SK-N-SH (cell line): ENCODE data around the gene NODAL. TPM values are rescaled to one million over a fixed set of nuclear protein-coding genes. Genes with fewer than 3 reads are reported as not detected.
A peak's percentile ranks its signal among the peaks of the same experiment; 100 is the strongest.

Source experiments
- CTCF ChIA-PET: fragments of 300-600, 350-600 bp; formaldehyde crosslinking; extraction: SDS; loops from one replicate; lab custom pipeline; 2021; lab: Yijun Ruan, JAX
- POLR2A ChIA-PET: fragments of 350-600 bp; sonication (Branson Sonifier 250); formaldehyde crosslinking; extraction: SDS; loops from one replicate; lab custom pipeline; 2020; ENCODE audit warnings: antibody characterized with exemption, inconsistent platforms; lab: Yijun Ruan, JAX
- DNase-seq: peaks from one replicate; pipeline ENCODE4 v3.0.0; 2012
- H2AFZ ChIP-seq: fragments of 200-600 bp; sonication (generic); 2 replicates; pipeline ENCODE4 v1.8.1; 2016; ENCODE audit warnings: antibody characterized with exemption, mild to moderate bottlenecking, low read depth
- H3F3A ChIP-seq: fragments of 200-600 bp; sonication (generic); replicated peaks from 2 replicates; pipeline ENCODE3; 2016; ENCODE audit warnings: antibody characterized with exemption, mild to moderate bottlenecking; ENCODE audit not compliant: insufficient read depth
- H3K27ac ChIP-seq, 2 experiments: fragments of 200-500 bp in 1 of 2; fragments of 200-600 bp in 1 of 2; sonication (Bioruptor generic) in 1 of 2; sonication (generic), shearing (Covaris generic) in 1 of 2; 2 replicates each; pipeline versions ENCODE4 v1.5.1 to v1.6.1; 2014 to 2016; ENCODE audit warnings: low read depth in 2 of 2, inconsistent platforms in 1 of 2, low read length in 1 of 2, mild to moderate bottlenecking in 1 of 2, mixed read lengths in 1 of 2
- H3K27me3 ChIP-seq: fragments of 200-600 bp; sonication (generic), shearing (Covaris generic); 2 replicates; pipeline ENCODE4 v1.6.1; 2016; ENCODE audit warnings: mixed run types; ENCODE audit not compliant: insufficient read depth
- H3K36me3 ChIP-seq, 2 experiments: fragments of 200-500 bp in 1 of 2; fragments of 200-600 bp in 1 of 2; sonication (Bioruptor generic) in 1 of 2; sonication (generic) in 1 of 2; replicated peaks in 1 of 2; 2 replicates each; pipeline versions ENCODE3 to v1.5.1; 2014 to 2016; ENCODE audit warnings: low read length in 1 of 2, mild to moderate bottlenecking in 1 of 2; ENCODE audit not compliant: insufficient read depth in 2 of 2, control insufficient read depth in 1 of 2
- H3K4me1 ChIP-seq, 2 experiments: fragments of 200-500 bp in 1 of 2; fragments of 200-600 bp in 1 of 2; sonication (Bioruptor generic) in 1 of 2; sonication (generic), shearing (Covaris generic) in 1 of 2; 2 replicates each; pipeline versions ENCODE4 v1.5.1 to v1.6.1; 2014 to 2016; ENCODE audit warnings: low read depth in 1 of 2, low read length in 1 of 2, mixed run types in 1 of 2; ENCODE audit not compliant: insufficient read depth in 2 of 2, control insufficient read depth in 1 of 2
- H3K4me2 ChIP-seq: fragments of 200-600 bp; sonication (generic), shearing (Covaris generic); 2 replicates; pipeline ENCODE4 v1.6.1; 2017; ENCODE audit warnings: mixed run types
- H3K4me3 ChIP-seq, 2 experiments: fragments of 200-500 bp in 1 of 2; fragments of 200-600 bp in 1 of 2; sonication (Bioruptor generic) in 1 of 2; sonication (generic), shearing (Covaris generic) in 1 of 2; 2 replicates each; pipeline versions ENCODE4 v1.5.1 to v1.8.1; 2014 to 2016; ENCODE audit warnings: low read depth in 2 of 2, inconsistent platforms in 1 of 2, low read length in 1 of 2, mild to moderate bottlenecking in 1 of 2, mixed read lengths in 1 of 2, moderate library complexity in 1 of 2
- H3K79me2 ChIP-seq: fragments of 200-600 bp; sonication (generic); 2 replicates; pipeline ENCODE4 v1.8.1; 2017; ENCODE audit warnings: mild to moderate bottlenecking; ENCODE audit not compliant: insufficient read depth
- H3K9ac ChIP-seq: fragments of 200-600 bp; sonication (generic); 2 replicates; pipeline ENCODE4 v1.6.1; 2017; ENCODE audit warnings: mixed run types
- H3K9me2 ChIP-seq: fragments of 200-600 bp; sonication (generic); 2 replicates; pipeline ENCODE4 v1.6.1; 2017; ENCODE audit warnings: mixed run types
- H3K9me3 ChIP-seq: fragments of 200-600 bp; sonication (generic); 2 replicates; pipeline ENCODE4 v1.6.1; 2017; ENCODE audit warnings: mixed run types, mild to moderate bottlenecking, moderate library complexity
- H4K20me1 ChIP-seq: fragments of 200-600 bp; sonication (generic); 2 replicates; pipeline ENCODE4 v1.6.1; 2017; ENCODE audit warnings: mild to moderate bottlenecking, mixed run types; ENCODE audit not compliant: insufficient read depth
- CHD2 ChIP-seq: fragments of 150-350 bp; IDR thresholded peaks from 2 replicates; pipeline ENCODE4 v1.6.1; 2018; ENCODE audit warnings: low read length; ENCODE audit not compliant: partially characterized antibody
- FOXJ3 ChIP-seq: sonication (generic); formaldehyde crosslinking; IDR thresholded peaks from 2 replicates; pipeline ENCODE4 v1.5.1; 2020; ENCODE audit warnings: mild to moderate bottlenecking, missing genetic modification reagents
- IRF3 ChIP-seq: fragments of 150-350 bp; IDR thresholded peaks from 2 replicates; pipeline ENCODE4 v1.6.1; 2016; ENCODE audit warnings: mild to moderate bottlenecking, low read depth, low read length
- MEF2A ChIP-seq: IDR thresholded peaks from 2 replicates; pipeline ENCODE4 v1.4.0; 2012; ENCODE audit warnings: low read depth, borderline replicate concordance
- RCOR1 ChIP-seq: fragments of 150-350 bp; IDR thresholded peaks from 2 replicates; pipeline ENCODE4 v1.6.1; 2017; ENCODE audit warnings: antibody characterized with exemption, low read length
- RFX5 ChIP-seq: IDR thresholded peaks from 2 replicates; pipeline ENCODE4 v1.6.1; 2012; ENCODE audit warnings: mild to moderate bottlenecking, improper control_type of control experiment, low read length
- RXRA ChIP-seq: IDR thresholded peaks from 2 replicates; pipeline ENCODE4 v1.4.0; 2012; ENCODE audit warnings: low read depth, mild to moderate bottlenecking, borderline replicate concordance
- TCF12 ChIP-seq: IDR thresholded peaks from 2 replicates; pipeline ENCODE4 v1.4.0; 2012
- WGBS: methylation state at CpG from one replicate; pipeline ENCODE4 v1.1.6; 2017; ENCODE audit warnings: low lambda C conversion rate; 5-methylcytosine and 5-hydroxymethylcytosine counted together
- polyA plus RNA-seq, 3 experiments: library from polyadenylated mRNA; depleted of rRNA; stranded (reverse); fragments of >200 nt; gene quantifications; 2 replicates each; pipeline ENCODE4 v1.2.3, GENCODE V29; 2012
- TF ChIP-seq, protein P1 (sequence below): IDR thresholded peaks from 2 replicates; pipeline ENCODE4 v1.4.0; 2012; ENCODE audit warnings: low read depth, borderline replicate concordance
- TF ChIP-seq, protein P2 (sequence below): IDR thresholded peaks from 2 replicates; pipeline ENCODE4 v1.6.1; 2012; ENCODE audit warnings: mild to moderate bottlenecking, low read depth, low read length, moderate library complexity
- TF ChIP-seq, protein P3 (sequence below): IDR thresholded peaks from 2 replicates; pipeline ENCODE4 v1.4.0; 2012; ENCODE audit warnings: low read depth

NODAL gene
- polyA plus RNA-seq, 1 of the 3 experiments (the other 2 are of a cell fraction), result not detected

DNA sequence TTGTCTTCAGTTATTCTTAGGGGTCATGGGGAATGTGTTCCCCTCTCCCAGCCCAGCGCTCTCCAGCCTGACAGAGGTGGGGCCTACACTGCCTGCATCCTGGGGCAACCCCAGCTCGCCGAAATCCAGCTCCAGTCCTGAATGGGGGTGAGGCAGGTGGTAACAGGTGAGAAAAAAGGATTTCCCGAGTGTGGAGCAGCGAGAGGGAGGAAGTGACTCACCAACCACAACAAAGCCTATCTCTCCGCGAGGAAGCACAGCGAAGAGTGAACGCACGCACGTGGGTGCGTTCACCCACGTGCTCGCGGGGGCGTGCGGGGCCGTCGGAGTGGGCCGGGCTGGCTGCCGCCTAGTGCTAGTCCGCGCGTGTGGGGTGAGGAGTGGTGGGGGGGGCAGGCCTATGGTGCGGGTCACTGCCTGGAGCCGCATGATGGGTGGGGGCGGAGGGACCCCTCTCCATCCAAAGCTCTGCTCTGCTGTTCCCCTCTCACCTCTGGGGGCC, 36.2 kb upstream of the NODAL start:
- Histone ChIP-seq H3K4me2 (peak overlapping the region; percentile 82; the same call in 1 of the 2 replicates), H3K79me2 (no peaks in the 10 kb centered on the region), H3K9me2 (no peaks in the 10 kb centered on the region), H2AFZ (no peak overlapping the region), H4K20me1 (no peaks in the 10 kb centered on the region), H3K36me3 (no peaks in the 10 kb centered on the region), H3F3A (no peaks in the 10 kb centered on the region), H3K4me3 (peak overlapping the region; percentile 49 to 53; a peak in 3 of 4 replicates), H3K27ac (peak overlapping the region in 1 of 2 experiments; percentile 50; a peak in 1 of 4 replicates), H3K4me1 (peaks cover 0 to 55% of the 10 kb centered on the region in 2 experiments; a peak in 1 of 4 replicates), H3K27me3 (peaks cover 45% of the 10 kb centered on the region; the same call in 1 of the 2 replicates), H3K9ac (no peak overlapping the region), H3K9me3 (no peaks in the 10 kb centered on the region)
- ChIA-PET CTCF (interaction anchor here (0.6 to 6.5 kb wide), 5 partner anchors 8 to 352 kb away, joined by 3 to 44 read pairs (median 4); no protein-coding TSS in a partner anchor), POLR2A (interaction anchor here (0.8 to 1.5 kb wide), 2 partner anchors 14 to 23 kb away, joined by 3 to 4 read pairs; no protein-coding TSS in a partner anchor)
- DNase-seq, result peak; percentile 68
- 38% methylated on average over 11 of the region's 27 CpGs for WGBS
- TF ChIP-seq IRF3, result no peak
- TF ChIP-seq MEF2A, result no peak
- TF ChIP-seq, protein P1, sequence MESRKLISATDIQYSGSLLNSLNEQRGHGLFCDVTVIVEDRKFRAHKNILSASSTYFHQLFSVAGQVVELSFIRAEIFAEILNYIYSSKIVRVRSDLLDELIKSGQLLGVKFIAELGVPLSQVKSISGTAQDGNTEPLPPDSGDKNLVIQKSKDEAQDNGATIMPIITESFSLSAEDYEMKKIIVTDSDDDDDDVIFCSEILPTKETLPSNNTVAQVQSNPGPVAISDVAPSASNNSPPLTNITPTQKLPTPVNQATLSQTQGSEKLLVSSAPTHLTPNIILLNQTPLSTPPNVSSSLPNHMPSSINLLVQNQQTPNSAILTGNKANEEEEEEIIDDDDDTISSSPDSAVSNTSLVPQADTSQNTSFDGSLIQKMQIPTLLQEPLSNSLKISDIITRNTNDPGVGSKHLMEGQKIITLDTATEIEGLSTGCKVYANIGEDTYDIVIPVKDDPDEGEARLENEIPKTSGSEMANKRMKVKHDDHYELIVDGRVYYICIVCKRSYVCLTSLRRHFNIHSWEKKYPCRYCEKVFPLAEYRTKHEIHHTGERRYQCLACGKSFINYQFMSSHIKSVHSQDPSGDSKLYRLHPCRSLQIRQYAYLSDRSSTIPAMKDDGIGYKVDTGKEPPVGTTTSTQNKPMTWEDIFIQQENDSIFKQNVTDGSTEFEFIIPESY, result no peak
- no peak for TF ChIP-seq RCOR1
- TF ChIP-seq, protein P2, sequence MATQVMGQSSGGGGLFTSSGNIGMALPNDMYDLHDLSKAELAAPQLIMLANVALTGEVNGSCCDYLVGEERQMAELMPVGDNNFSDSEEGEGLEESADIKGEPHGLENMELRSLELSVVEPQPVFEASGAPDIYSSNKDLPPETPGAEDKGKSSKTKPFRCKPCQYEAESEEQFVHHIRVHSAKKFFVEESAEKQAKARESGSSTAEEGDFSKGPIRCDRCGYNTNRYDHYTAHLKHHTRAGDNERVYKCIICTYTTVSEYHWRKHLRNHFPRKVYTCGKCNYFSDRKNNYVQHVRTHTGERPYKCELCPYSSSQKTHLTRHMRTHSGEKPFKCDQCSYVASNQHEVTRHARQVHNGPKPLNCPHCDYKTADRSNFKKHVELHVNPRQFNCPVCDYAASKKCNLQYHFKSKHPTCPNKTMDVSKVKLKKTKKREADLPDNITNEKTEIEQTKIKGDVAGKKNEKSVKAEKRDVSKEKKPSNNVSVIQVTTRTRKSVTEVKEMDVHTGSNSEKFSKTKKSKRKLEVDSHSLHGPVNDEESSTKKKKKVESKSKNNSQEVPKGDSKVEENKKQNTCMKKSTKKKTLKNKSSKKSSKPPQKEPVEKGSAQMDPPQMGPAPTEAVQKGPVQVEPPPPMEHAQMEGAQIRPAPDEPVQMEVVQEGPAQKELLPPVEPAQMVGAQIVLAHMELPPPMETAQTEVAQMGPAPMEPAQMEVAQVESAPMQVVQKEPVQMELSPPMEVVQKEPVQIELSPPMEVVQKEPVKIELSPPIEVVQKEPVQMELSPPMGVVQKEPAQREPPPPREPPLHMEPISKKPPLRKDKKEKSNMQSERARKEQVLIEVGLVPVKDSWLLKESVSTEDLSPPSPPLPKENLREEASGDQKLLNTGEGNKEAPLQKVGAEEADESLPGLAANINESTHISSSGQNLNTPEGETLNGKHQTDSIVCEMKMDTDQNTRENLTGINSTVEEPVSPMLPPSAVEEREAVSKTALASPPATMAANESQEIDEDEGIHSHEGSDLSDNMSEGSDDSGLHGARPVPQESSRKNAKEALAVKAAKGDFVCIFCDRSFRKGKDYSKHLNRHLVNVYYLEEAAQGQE, result no peak
- TF ChIP-seq FOXJ3 (CRISPR knock-in tag), result no peak
- no peak for TF ChIP-seq RXRA
- TF ChIP-seq CHD2, result no peak
- TF ChIP-seq, protein P3, sequence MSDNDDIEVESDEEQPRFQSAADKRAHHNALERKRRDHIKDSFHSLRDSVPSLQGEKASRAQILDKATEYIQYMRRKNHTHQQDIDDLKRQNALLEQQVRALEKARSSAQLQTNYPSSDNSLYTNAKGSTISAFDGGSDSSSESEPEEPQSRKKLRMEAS, result no peak
- TF ChIP-seq RFX5, result no peak
- TF ChIP-seq TCF12, result no peak
